Keratinocyte (primary cell): ENCODE measurements around the gene PRRT1B.

Experiments
- CTCF ChIP-seq, 3 experiments: IDR thresholded peaks in 1 of 3; conservative IDR thresholded peaks in 1 of 3; optimal IDR thresholded peaks in 1 of 3; 2 replicates in 2 of 3; 3 replicates in 1 of 3; pipeline versions ENCODE3 to v1.5.1; 2011; ENCODE audit warnings: low read length in 3 of 3, mild to moderate bottlenecking in 3 of 3, moderate library complexity in 2 of 3, control low read depth in 1 of 3, inconsistent platforms in 1 of 3; ENCODE audit not compliant: insufficient read depth in 2 of 3; ENCODE audit errors: extremely low read depth in 1 of 3
- EZH2 ChIP-seq: IDR thresholded peaks from one replicate; pipeline ENCODE4 v1.6.1; 2012; ENCODE audit warnings: inconsistent platforms, mild to moderate bottlenecking, low read length, moderate library complexity

GRCh38 chr9:131579789-131580211 lies 34.5 kb downstream of the PRRT1B start:
- TF ChIP-seq CTCF (optimal IDR thresholded peaks at IDR 0.05 in 1 of 3, IDR thresholded peaks at IDR 0.05 in 1 of 3, conservative IDR thresholded peaks at IDR 0.05 in 1 of 3; ENCODE audit: extremely low read depth in 1 of 3, insufficient read depth in 2 of 3, low read length in 3 of 3) (no peak), EZH2 (no peak)
